IPS-NIHi11 (cell line): ENCODE measurements around the gene LRFN3.
A peak's percentile ranks its signal among the peaks of the same experiment; 100 is the strongest.
"Not testable (repeated sequence)": the region's sequence is repeated elsewhere in the genome, so short reads cannot be mapped to it uniquely, and the experiment has no call there.

ENCODE experiments used
- DNase-seq: peaks from one replicate; pipeline ENCODE4 v3.0.0; 2012; ENCODE audit warnings: mixed read lengths, low spot score

The LRFN3 gene

GRCh38 chr19:35977446-35978222 lies 41.5 kb downstream of the LRFN3 start:
- DNase-seq: peak; percentile 83

- no peak for DNase-seq
Observed at GRCh38 chr19:35978271-35978670, 42.1 kb downstream of the LRFN3 start.

GRCh38 chr19:35978832-35979365 lies 42.7 kb downstream of the LRFN3 start:
- DNase-seq: no peak

GRCh38 chr19:35980997-35981396 lies 44.8 kb downstream of the LRFN3 start:
- not testable (repeated sequence) for DNase-seq

GRCh38 chr19:35983177-35983576 lies 47.0 kb downstream of the LRFN3 start:
- no peak for DNase-seq

- DNase-seq: no peak
Observed at GRCh38 chr19:35986111-35986510, 49.9 kb downstream of the LRFN3 start.

GRCh38 chr19:35986664-35987570 lies 50.7 kb downstream of the LRFN3 start:
- DNase-seq: peak; percentile 70

GRCh38 chr19:35987571-35987896 lies 51.4 kb downstream of the LRFN3 start:
- no peak for DNase-seq

- DNase-seq: no peak
Observed at GRCh38 chr19:35988824-35989223, 52.6 kb downstream of the LRFN3 start.

- DNase-seq: no peak
Observed at GRCh38 chr19:35990156-35990555, 54.0 kb downstream of the LRFN3 start.

GRCh38 chr19:35990771-35991730 lies 54.9 kb downstream of the LRFN3 start:
- no peak for DNase-seq

- no peak for DNase-seq
Observed at GRCh38 chr19:35991731-35992450, 55.7 kb downstream of the LRFN3 start.

- DNase-seq: no peak
Observed at GRCh38 chr19:35992907-35993765, 57.0 kb downstream of the LRFN3 start.

- DNase-seq: peak; percentile 59
Observed at GRCh38 chr19:35993923-35994598, 57.9 kb downstream of the LRFN3 start.
